Measurements from ENCODE around the gene ZNF669. TPM values are rescaled to one million over a fixed set of nuclear protein-coding genes. Genes with fewer than 3 reads are reported as not detected.

ZNF669 gene
- polyA plus RNA-seq, 1 experiment: 2.1 TPM

DNA sequence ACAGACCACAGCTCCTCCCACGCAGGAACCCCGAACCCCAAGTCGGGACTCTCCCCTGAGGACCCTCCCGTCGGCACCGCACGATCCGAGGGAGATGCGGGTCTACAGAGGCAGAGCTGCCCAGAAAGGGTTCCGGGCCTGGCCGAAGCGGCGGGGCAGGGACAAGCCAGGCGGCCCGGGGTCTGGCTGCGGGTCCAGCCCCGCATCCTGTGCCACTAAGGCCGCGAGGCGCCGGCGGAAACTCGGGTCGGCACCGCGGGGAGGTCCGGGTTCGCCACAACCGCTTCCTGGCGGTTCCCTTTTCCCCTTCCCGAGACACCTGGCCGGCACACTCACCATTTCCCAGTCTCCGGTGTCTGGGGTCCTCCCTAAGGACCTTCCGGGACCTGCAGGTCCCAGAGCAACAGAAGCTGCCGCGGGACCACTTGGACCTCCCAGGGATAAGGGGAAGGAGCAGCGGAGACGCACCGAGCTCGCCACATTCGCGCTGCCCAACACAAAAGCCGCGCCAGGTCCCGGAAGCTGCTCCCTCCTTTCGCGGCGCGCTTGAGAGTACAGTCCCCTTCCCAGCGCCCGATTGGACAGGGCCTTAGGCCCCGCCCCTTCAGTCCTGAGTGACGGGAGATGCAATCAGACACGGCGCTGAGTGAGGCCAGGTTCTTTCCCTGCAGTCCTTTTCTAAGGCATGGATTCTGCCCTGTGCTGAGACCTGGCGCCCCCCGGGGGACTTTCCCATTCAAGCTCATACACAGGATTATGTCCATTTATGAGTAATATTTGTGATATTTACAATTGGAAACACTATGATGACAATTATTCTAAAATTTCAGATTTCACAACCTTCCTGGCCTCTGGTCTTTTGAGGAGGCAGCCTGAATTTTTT is 25.7 kb downstream of the ZNF669 start, which contains the start of gene ZNF670:
ZNF670 (minus strand) TSS at position 554 of the 883 bp plus-strand sequence; CDS start at position 339, 215 bp downstream.
- no peaks in the 10 kb centered on the region for H3K27me3 ChIP-seq (ENCODE audit: control insufficient read depth, insufficient read depth, low read length)
- peak; percentile 67 for DNase-seq (ENCODE audit: low read depth)
- ChIA-PET POLR2A (interaction anchor here (0.7 kb wide), 1 partner anchor 146 kb away, joined by 3 read pairs; no protein-coding TSS in a partner anchor), CTCF (interaction anchor here (0.9 kb wide), 1 partner anchor 10 kb away, joined by 3 read pairs; no protein-coding TSS in a partner anchor)
- no peaks in the 10 kb centered on the region for H3K36me3 ChIP-seq (ENCODE audit: control insufficient read depth, insufficient read depth, low read length)
- peak within 1 kb of the TSS; percentile 65 for H3K4me3 ChIP-seq (ENCODE audit: low read depth, low read length)
- TF ChIP-seq, protein P1, sequence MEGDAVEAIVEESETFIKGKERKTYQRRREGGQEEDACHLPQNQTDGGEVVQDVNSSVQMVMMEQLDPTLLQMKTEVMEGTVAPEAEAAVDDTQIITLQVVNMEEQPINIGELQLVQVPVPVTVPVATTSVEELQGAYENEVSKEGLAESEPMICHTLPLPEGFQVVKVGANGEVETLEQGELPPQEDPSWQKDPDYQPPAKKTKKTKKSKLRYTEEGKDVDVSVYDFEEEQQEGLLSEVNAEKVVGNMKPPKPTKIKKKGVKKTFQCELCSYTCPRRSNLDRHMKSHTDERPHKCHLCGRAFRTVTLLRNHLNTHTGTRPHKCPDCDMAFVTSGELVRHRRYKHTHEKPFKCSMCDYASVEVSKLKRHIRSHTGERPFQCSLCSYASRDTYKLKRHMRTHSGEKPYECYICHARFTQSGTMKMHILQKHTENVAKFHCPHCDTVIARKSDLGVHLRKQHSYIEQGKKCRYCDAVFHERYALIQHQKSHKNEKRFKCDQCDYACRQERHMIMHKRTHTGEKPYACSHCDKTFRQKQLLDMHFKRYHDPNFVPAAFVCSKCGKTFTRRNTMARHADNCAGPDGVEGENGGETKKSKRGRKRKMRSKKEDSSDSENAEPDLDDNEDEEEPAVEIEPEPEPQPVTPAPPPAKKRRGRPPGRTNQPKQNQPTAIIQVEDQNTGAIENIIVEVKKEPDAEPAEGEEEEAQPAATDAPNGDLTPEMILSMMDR (IDR thresholded peaks at IDR 0.05; ENCODE audit: insufficient read depth, low read depth, low read length): no peak

DNA sequence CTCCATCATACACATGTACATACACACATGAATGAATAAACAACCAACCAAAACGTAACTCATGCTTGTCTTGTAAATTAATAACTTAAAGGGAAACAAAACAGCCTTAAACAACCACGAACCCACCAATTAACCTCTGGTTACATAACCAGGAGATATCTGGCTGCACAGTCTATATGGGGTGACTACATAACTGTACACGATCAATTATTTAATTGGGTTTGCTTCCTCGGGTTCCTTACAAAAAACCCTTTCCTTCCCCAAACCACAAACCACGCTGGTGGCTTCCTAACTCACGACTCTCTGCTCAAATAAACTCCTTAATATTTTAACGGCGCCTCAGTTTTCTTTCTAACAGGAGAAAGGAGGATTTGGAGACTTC is 26.3 kb downstream of the ZNF669 start:
- TF ChIP-seq, protein P1 (IDR thresholded peaks at IDR 0.05; ENCODE audit: insufficient read depth, low read depth, low read length): no peak
- ChIA-PET POLR2A (interaction anchor here (0.7 kb wide), 1 partner anchor 146 kb away, joined by 3 read pairs; no protein-coding TSS in a partner anchor), CTCF (interaction anchor here (0.9 kb wide), 1 partner anchor 11 kb away, joined by 3 read pairs; no protein-coding TSS in a partner anchor)
- no peak for DNase-seq (ENCODE audit: low read depth)
- H3K36me3 ChIP-seq (ENCODE audit: control insufficient read depth, insufficient read depth, low read length): no peaks in the 10 kb centered on the region
- no peaks in the 10 kb centered on the region for H3K27me3 ChIP-seq (ENCODE audit: control insufficient read depth, insufficient read depth, low read length)
- H3K4me3 ChIP-seq (ENCODE audit: low read depth, low read length): peak overlapping the region; percentile 65

DNA sequence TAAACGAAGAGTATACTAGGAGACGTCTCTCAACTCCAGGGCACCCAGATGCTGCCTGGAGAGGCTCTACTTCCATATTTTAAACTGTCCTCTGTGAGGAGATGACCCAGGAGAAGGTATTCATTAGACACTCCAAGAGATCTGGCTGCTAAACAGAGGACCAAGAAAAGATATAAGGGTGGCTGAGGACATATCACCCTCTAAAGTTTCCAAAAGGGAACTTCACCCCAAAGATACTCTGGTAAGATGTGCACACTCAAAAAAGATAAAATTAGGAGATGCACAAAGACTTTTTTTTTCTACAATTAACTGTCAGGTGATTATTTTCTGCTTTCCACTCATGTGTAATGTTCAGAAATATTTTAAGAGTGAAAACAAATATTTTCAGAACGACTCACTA is 26.9 kb downstream of the ZNF669 start:
- H3K4me3 ChIP-seq (ENCODE audit: low read depth, low read length): no peak overlapping the region
- no peak for DNase-seq (ENCODE audit: low read depth)
- ChIA-PET POLR2A (no interaction called here), CTCF (no interaction called here)
- TF ChIP-seq, protein P1 (IDR thresholded peaks at IDR 0.05; ENCODE audit: insufficient read depth, low read depth, low read length): no peak
- no peaks in the 10 kb centered on the region for H3K36me3 ChIP-seq (ENCODE audit: control insufficient read depth, insufficient read depth, low read length)
- no peaks in the 10 kb centered on the region for H3K27me3 ChIP-seq (ENCODE audit: control insufficient read depth, insufficient read depth, low read length)

DNA sequence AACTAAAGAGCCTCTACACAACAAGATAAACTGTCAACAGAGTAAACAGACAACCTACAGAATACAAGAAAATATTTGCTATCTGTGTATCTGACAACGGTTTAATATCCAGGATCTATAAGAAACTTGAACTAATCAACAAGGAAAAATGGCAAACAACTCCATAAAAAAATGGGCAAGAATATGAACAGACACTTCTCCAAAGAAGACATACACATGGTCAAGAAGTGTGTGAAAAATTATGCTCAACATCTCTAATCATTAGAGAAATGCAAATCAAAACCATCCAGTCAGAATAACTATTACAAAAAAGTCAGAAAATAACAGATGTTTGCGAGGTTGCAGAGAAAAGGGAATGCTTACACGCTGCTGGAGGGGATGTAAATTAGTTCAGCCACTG is 33.5 kb downstream of the ZNF669 start:
- ChIA-PET POLR2A (no interaction called here), CTCF (no interaction called here)
- no peaks in the 10 kb centered on the region for H3K27me3 ChIP-seq (ENCODE audit: control insufficient read depth, insufficient read depth, low read length)
- no peaks in the 10 kb centered on the region for H3K36me3 ChIP-seq (ENCODE audit: control insufficient read depth, insufficient read depth, low read length)
- no peak for DNase-seq (ENCODE audit: low read depth)
- H3K4me3 ChIP-seq (ENCODE audit: low read depth, low read length): no peak overlapping the region
- TF ChIP-seq, protein P1 (IDR thresholded peaks at IDR 0.05; ENCODE audit: insufficient read depth, low read depth, low read length): no peak

DNA sequence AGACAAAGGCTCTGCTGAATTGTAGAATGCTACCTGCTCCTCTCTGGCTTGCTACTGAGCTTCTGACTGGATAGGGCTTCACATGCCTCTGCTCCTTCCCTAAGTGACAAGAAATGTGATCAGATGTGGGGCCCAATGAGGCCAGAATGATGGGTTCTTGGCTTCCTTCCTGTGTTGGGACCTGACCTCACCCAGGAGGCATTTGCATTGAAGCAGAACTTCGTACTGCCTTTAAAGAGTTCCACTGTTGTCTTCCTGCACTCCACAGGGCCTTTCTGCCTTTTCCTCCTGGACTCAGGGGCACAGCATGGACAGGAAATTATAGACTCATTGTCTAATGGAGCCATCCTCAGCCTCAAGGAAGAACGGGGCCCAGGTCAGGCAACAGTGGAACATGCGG is 39.9 kb downstream of the ZNF669 start:
- Histone ChIP-seq H3K27me3 (ENCODE audit: control insufficient read depth, insufficient read depth, low read length) (no peaks in the 10 kb centered on the region), H3K36me3 (ENCODE audit: control insufficient read depth, insufficient read depth, low read length) (no peaks in the 10 kb centered on the region), H3K4me3 (ENCODE audit: low read depth, low read length) (no peak overlapping the region)
- CTCF ChIA-PET: no interaction called here
- TF ChIP-seq, protein P1 (IDR thresholded peaks at IDR 0.05; ENCODE audit: insufficient read depth, low read depth, low read length): no peak
- POLR2A ChIA-PET: no interaction called here
- no peak for DNase-seq (ENCODE audit: low read depth)
